Body of pancreas (tissue), 4 donors: ENCODE measurements around the gene FBXO8. TPM values are rescaled to one million over a fixed set of nuclear protein-coding genes. Genes with fewer than 3 reads are reported as not detected.

ENCODE experiments used
- ATAC-seq: fragments of 150-250 bp; one replicate; pipeline ENCODE4 v1.9.1; 2016
- DNase-seq, 4 donors: peaks; one replicate each; pipeline ENCODE4 v3.0.0-alpha.2; 2019
- H3K27ac ChIP-seq, 4 donors: fragments of 200-600 bp; sonication (generic); 1 replicate in 3 of 4; 2 replicates in 1 of 4; pipeline versions ENCODE4 v1.5.1 to v1.6.1; 2016 to 2019; ENCODE audit warnings: mild to moderate bottlenecking in 1 of 4, mixed read lengths in 1 of 4, moderate library complexity in 1 of 4
- H3K27me3 ChIP-seq, 2 donors: fragments of 200-600 bp; sonication (generic); one replicate each; pipeline ENCODE4 v1.6.0; 2016; ENCODE audit warnings: mild to moderate bottlenecking in 1 of 2
- H3K36me3 ChIP-seq, 2 donors: fragments of 200-600 bp; sonication (generic); replicated peaks in 1 of 2; 2 replicates each; pipeline ENCODE4 v1.5.1; 2016; ENCODE audit warnings: low read depth in 2 of 2; ENCODE audit not compliant: insufficient read depth in 1 of 2
- H3K4me1 ChIP-seq: fragments of 200-600 bp; sonication (generic); one replicate; pipeline ENCODE4 v1.6.0; 2016
- H3K4me3 ChIP-seq, 2 donors: fragments of 200-600 bp; sonication (generic); 1 replicate in 1 of 2; 2 replicates in 1 of 2; pipeline ENCODE4 v1.5.1; 2016 to 2019
- H3K9me3 ChIP-seq, 3 donors: fragments of 200-600 bp; sonication (generic); 1 replicate in 2 of 3; 2 replicates in 1 of 3; pipeline ENCODE4 v1.5.1; 2016
- CTCF ChIP-seq, 7 experiments: fragments of 450-650 bp in 4 of 7; fragments of 200-600 bp in 3 of 7; sonication (generic) in 3 of 7; IDR thresholded peaks; one replicate each; pipeline ENCODE4 v1.5.1; 2016 to 2019; ENCODE audit warnings: antibody characterized with exemption in 7 of 7
- POLR2A ChIP-seq, 3 donors: fragments of 450-650 bp; IDR thresholded peaks; one replicate each; pipeline ENCODE4 v1.6.1; 2016; ENCODE audit warnings: antibody characterized with exemption in 3 of 3, mild to moderate bottlenecking in 2 of 3
- WGBS, 2 donors: methylation state at CpG; one replicate each; pipeline ENCODE4 v1.1.5; 2017; 5-methylcytosine and 5-hydroxymethylcytosine counted together
- intact Hi-C: fragments of 100-400 bp; cut with DNase I; formaldehyde crosslinking; loops from one replicate; pipeline ENCODE4 v1.15.1; 2023
- total RNA-seq, 2 donors: library from RNA; depleted of rRNA; stranded (reverse); fragments of >200 nt; gene quantifications; one replicate each; pipeline ENCODE4 v1.1.0, GENCODE V29; 2016

Gene FBXO8
- total RNA-seq, 2 donors from 2014 or later: 3.6 to 12.5 TPM

DNA sequence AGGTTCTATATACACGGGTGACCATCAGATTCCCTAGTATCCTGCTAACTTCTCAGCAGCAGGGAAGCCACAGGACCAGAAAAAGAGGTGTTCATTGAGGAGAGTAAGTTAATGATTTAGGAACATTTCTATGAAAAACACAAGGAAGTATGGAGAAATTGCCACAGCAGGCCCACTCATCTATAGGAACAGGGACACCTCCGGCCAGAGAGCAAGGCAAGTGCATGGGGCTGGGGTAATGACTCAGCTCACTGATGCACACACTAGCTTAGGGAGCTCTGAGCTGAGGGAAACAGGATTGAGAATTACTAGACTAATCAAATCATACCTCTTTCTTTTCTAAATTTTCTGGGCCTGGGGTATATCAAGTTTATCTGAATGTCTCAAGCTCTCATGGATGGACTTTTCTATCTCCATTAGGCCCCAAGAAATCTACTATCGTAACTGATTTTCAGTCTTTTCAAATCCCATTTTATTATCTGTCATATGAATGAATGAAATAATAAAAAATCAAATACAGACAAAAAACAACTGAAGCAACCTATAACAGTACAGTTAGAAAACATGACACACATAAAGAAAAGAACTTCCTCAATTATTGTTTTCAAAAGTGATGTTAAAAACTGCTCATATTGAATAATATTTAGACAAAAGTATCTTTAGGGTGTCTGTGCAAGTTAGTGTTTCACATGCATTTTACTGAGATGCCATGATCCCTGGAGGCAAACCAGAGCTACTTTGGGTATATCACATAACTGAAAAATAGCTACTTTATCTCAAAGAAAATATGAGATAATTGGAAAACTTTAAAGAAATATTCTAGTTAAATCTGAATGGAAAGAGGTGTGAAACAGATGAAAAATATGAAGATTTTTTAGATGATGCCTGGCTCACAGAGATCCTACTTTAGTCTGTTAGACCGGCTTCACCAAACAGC lies 89.8 kb downstream of the FBXO8 start:
- H3K27me3 ChIP-seq: no peaks in the 10 kb centered on the region
- H3K4me1 ChIP-seq: no peaks in the 10 kb centered on the region
- H3K9me3 ChIP-seq: no peaks in the 10 kb centered on the region
- H3K36me3 ChIP-seq: no peaks in the 10 kb centered on the region
- 78% methylated on average over 4 of the region's 4 CpGs for WGBS, 2 donors
- no peak overlapping the region for H3K27ac ChIP-seq
- intact Hi-C loops: no loop called here
- H3K4me3 ChIP-seq: no peak overlapping the region
- no peak for ATAC-seq
- DNase-seq: no peak
- TF ChIP-seq POLR2A (IDR thresholded peaks at IDR 0.05) (no peak), CTCF (IDR thresholded peaks at IDR 0.05) (no peak)

- DNase-seq: no peak
- Histone ChIP-seq H3K9me3 (no peaks in the 10 kb centered on the region), H3K4me3 (no peak overlapping the region), H3K27ac (no peak overlapping the region), H3K27me3 (no peaks in the 10 kb centered on the region), H3K36me3 (no peaks in the 10 kb centered on the region), H3K4me1 (no peaks in the 10 kb centered on the region)
- WGBS, 2 donors: 30 to 42% methylated on average over 4 of the region's 4 CpGs
- TF ChIP-seq CTCF (IDR thresholded peaks at IDR 0.05): no peak
- TF ChIP-seq POLR2A (IDR thresholded peaks at IDR 0.05): no peak
- no peak for ATAC-seq
- intact Hi-C loops: no loop called here
Measured at GRCh38 chr4:174192943-174193342, 90.5 kb downstream of the FBXO8 start.

- H3K27me3 ChIP-seq: no peaks in the 10 kb centered on the region
- no peak overlapping the region for H3K4me3 ChIP-seq
- WGBS, 2 donors: 63 to 67% methylated on average over 5 of the region's 5 CpGs
- intact Hi-C loops: no loop called here
- TF ChIP-seq POLR2A (IDR thresholded peaks at IDR 0.05): no peak
- TF ChIP-seq CTCF (IDR thresholded peaks at IDR 0.05): no peak
- DNase-seq (no peak), ATAC-seq (no peak)
- no peak overlapping the region for H3K27ac ChIP-seq
- no peaks in the 10 kb centered on the region for H3K36me3 ChIP-seq
- no peaks in the 10 kb centered on the region for H3K9me3 ChIP-seq
- H3K4me1 ChIP-seq: no peaks in the 10 kb centered on the region
Measured at GRCh38 chr4:174190832-174191500, 92.5 kb downstream of the FBXO8 start.

DNA sequence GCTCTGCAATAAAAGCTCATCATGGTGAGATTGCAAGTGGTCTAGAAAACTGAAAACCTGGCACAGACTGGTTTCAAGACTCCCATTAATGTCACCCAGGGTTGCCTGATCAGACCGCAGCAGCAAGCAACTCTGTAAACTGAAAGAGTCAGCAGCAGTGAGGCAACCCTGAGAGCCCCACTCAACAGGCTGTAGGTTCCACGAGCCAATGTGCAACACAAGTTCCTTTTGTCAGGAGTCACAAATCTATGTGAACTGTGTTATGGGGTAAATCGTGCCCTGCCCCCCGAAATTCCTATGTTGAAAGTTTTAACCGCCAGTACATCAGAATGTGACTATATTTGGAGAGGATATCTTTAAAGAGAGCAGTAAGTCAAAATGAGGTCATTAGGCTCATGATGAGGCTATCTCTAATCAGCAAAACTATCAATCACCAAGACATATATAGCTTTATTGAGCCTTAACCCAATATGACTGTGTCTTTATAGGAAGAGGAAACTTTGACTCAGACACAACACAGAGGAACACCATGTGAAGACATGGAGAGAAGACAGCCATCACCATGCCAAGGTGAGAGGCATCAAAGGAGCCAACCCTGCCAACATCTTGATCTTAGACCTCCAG lies 94.0 kb downstream of the FBXO8 start:
- no peak for TF ChIP-seq CTCF (IDR thresholded peaks at IDR 0.05)
- no peak for TF ChIP-seq POLR2A (IDR thresholded peaks at IDR 0.05)
- Histone ChIP-seq H3K36me3 (no peaks in the 10 kb centered on the region), H3K9me3 (no peaks in the 10 kb centered on the region), H3K27me3 (no peaks in the 10 kb centered on the region), H3K4me1 (no peaks in the 10 kb centered on the region), H3K4me3 (no peak overlapping the region), H3K27ac (no peak overlapping the region)
- WGBS, 2 donors: 56 to 64% methylated on average over 4 to 5 of the region's 5 CpGs
- intact Hi-C loops: no loop called here
- no peak for DNase-seq
- no peak for ATAC-seq

Other genes with a start within 250 kb of the FBXO8 start
- gene CEP44, start 244 bp upstream of the FBXO8 start, total RNA-seq: 10 to 100 TPM; 13.2 to 27.5 TPM
- gene HPGD, start 238.8 kb upstream of the FBXO8 start, total RNA-seq: 1 to 10 TPM in 1 of 2 donors, under 1 TPM in 1; 0.33 to 9.1 TPM